Stimulated activated CD4-positive, alpha-beta T cell treated with anti-CD3 and anti-CD28 coated beads, Interleukin-12 subunit alpha, Interleukin-12 subunit beta, amount 100 ng/mL, for 4 hours (primary cell): ENCODE data around the gene DGKE.

ENCODE experiments used
- DNase-seq: peaks from one replicate; pipeline ENCODE4 v3.0.0-alpha.2; 2020

DGKE gene

GRCh38 chr17:56833809-56834379, at the start of gene DGKE, which contains the start of gene C17orf67:
Gene DGKE, plus strand, starts transcription at chr17:56834151. Its CDS starts 645 bp downstream, at chr17:56834796.
Gene C17orf67, minus strand, starts transcription at chr17:56833920. Its CDS starts 18,110 bp downstream, at chr17:56815810.
- DNase-seq = peak; percentile 99

- DNase-seq = no peak
Measured at GRCh38 chr17:56785405-56785804, 48.5 kb upstream of the DGKE start.

GRCh38 chr17:56785997-56786680, 47.8 kb upstream of the DGKE start:
- DNase-seq = no peak

- DNase-seq = peak; percentile 24
Measured at GRCh38 chr17:56786989-56787482, 46.9 kb upstream of the DGKE start.

- no peak for DNase-seq
Measured at GRCh38 chr17:56792267-56792666, 41.7 kb upstream of the DGKE start.

- no peak for DNase-seq
Measured at GRCh38 chr17:56793531-56793930, 40.4 kb upstream of the DGKE start.

- DNase-seq = no peak
Measured at GRCh38 chr17:56793957-56794356, 40.0 kb upstream of the DGKE start.

- no peak for DNase-seq
Measured at GRCh38 chr17:56795221-56795865, 38.6 kb upstream of the DGKE start.

GRCh38 chr17:56796536-56796935, 37.4 kb upstream of the DGKE start:
- DNase-seq = no peak

- DNase-seq = no peak
Measured at GRCh38 chr17:56798916-56799315, 35.0 kb upstream of the DGKE start.

- DNase-seq = no peak
Measured at GRCh38 chr17:56801459-56802178, 32.3 kb upstream of the DGKE start.

GRCh38 chr17:56803071-56803470, 30.9 kb upstream of the DGKE start:
- no peak for DNase-seq

- DNase-seq = no peak
Measured at GRCh38 chr17:56804454-56804853, 29.5 kb upstream of the DGKE start.

GRCh38 chr17:56806949-56807348, 27.0 kb upstream of the DGKE start:
- DNase-seq = no peak

- DNase-seq = no peak
Measured at GRCh38 chr17:56807723-56808122, 26.2 kb upstream of the DGKE start.

GRCh38 chr17:56808503-56808902, 25.4 kb upstream of the DGKE start:
- no peak for DNase-seq

GRCh38 chr17:56809106-56809819, 24.7 kb upstream of the DGKE start:
- no peak for DNase-seq

- no peak for DNase-seq
Measured at GRCh38 chr17:56809820-56810179, 24.2 kb upstream of the DGKE start.

- no peak for DNase-seq
Measured at GRCh38 chr17:56810343-56810742, 23.6 kb upstream of the DGKE start.

- DNase-seq = no peak
Measured at GRCh38 chr17:56810891-56811775, 22.8 kb upstream of the DGKE start.

GRCh38 chr17:56812901-56813388, 21.0 kb upstream of the DGKE start:
- DNase-seq = no peak

- DNase-seq = no peak
Measured at GRCh38 chr17:56815711-56816110, 18.2 kb upstream of the DGKE start.
